Muscle of back (tissue), 11 donors: ENCODE measurements around the gene BPHL. TPM values are rescaled to one million over a fixed set of nuclear protein-coding genes. Genes with fewer than 3 reads are reported as not detected.
"Not testable (repeated sequence)": the region's sequence is repeated elsewhere in the genome, so short reads cannot be mapped to it uniquely, and the experiment has no call there.

Source experiments
- DNase-seq, 3 donors: peaks; one replicate each; pipeline versions ENCODE4 v3.0.0 to v3.0.0-alpha.2; 2013
- polyA plus RNA-seq, 10 donors: library from polyadenylated mRNA; unstranded; fragments of 120-200 nt; gene quantifications; one replicate each; pipeline ENCODE4 v1.2.1, GENCODE V29; 2013; ENCODE audit not compliant: insufficient read length in 10 of 10

Gene BPHL
- polyA plus RNA-seq, 10 donors: 27.2 to 42.9 (median 35.1) TPM

- peak; percentile 50 to 66 (median 59) for DNase-seq
These were observed 58.2 kb downstream of the BPHL start for GRCh38 chr6:3176562-3177355.

DNA sequence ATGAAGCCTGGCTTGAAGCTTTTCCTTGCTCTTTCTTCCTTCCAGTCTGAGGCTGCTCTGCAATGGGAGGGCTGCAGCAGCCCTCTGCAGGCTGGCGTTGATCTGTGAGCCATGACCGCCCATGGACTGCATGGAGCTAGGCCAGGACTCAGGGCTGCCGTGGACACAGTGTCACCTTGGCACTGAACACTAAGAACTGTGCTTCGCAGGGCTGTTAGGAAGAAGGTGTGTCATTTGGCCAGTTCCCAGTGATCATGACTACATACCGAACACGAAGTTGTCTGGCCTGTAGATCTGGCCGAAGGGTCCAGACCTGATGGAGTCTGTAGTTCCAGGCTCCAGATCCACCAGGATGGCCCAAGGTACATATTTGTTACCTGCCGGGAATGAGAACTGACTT lies 60.2 kb downstream of the BPHL start:
- DNase-seq: not testable (repeated sequence)

DNA sequence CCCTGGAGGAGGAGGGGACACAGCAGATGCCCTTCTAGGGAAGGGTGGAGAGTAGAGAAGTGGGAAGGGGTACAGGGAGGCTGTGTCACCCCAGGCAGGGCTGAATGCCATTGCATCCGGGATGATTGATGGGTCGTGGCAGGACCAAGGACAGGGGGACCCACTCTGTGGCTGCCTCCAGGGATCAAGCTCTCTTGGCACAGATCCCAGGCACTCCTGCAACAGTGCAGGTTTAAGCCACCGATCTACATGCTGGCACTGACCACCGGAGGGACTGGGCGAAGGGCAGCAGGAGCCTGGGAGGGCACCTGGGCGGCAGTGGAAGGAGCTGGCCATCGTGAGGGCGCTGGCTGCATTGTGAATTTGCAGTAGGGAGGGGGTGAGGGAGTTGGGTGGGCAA lies 61.4 kb downstream of the BPHL start:
- not testable (repeated sequence) for DNase-seq

DNA sequence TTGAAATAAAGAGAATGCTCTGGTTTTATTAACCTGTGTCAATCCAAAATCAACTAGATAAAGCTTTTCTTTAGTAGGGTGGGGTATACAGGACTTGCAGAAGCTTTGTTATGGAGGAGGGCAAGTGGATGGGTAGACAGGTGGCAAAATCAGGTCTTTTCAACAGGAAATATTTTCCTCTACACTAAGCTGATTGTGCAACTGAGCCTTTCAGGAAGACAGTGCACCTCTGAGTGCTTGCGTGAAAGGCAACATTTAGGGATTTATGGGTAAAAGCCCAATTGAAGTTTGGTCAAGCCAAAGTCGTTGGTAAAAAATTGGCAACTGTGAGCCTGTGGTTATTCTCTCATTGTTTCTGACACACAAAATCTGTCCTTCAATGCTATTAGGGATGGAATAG lies 62.6 kb downstream of the BPHL start:
- DNase-seq: no peak

DNA sequence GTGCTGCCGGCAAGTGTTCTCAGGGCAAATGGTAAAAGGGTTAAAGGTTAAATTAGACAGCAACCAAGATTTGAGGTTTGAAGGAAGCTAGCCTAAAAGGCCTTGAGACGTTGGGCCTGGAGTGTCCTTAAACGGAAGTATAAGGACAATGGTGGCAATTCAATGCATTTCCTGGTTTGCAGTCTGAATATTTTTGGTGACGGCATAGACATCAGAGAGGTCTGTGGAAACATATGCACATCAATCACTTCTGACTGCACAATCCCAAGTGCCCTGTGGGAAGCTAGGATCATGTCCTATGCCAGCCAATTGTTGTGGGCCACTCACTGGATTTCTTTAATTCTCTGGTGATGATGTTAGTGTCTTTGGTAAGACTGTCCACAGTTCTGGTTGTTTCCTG lies 64.6 kb downstream of the BPHL start:
- no peak for DNase-seq

DNA sequence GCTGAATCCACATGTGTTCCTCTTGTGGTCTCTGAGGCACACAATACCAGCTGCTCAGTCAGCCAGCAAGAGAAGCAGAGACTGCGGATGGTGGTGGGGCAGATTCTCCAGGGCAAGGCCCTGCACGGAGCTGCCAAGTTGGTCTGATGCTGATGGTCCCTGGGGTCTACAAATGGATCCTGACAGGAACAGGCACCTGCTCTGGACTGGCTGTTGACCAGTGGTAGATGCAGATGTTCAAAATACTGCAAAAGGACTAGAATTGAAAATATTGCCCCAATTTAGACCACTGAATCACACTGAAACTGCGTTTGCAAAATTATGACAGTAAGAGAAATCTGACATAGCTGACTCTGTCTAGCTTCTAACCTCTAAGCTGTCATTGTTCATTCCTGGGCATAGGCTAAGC lies 68.5 kb downstream of the BPHL start:
- no peak for DNase-seq

- DNase-seq: no peak
These were observed 69.8 kb downstream of the BPHL start for GRCh38 chr6:3188262-3188661.

GRCh38 chr6:3189192-3189591 lies 70.7 kb downstream of the BPHL start:
- DNase-seq: not testable (repeated sequence)

- no peak for DNase-seq
These were observed 71.5 kb downstream of the BPHL start for GRCh38 chr6:3190056-3190455.

GRCh38 chr6:3190779-3191178 lies 72.3 kb downstream of the BPHL start:
- no peak for DNase-seq

DNA sequence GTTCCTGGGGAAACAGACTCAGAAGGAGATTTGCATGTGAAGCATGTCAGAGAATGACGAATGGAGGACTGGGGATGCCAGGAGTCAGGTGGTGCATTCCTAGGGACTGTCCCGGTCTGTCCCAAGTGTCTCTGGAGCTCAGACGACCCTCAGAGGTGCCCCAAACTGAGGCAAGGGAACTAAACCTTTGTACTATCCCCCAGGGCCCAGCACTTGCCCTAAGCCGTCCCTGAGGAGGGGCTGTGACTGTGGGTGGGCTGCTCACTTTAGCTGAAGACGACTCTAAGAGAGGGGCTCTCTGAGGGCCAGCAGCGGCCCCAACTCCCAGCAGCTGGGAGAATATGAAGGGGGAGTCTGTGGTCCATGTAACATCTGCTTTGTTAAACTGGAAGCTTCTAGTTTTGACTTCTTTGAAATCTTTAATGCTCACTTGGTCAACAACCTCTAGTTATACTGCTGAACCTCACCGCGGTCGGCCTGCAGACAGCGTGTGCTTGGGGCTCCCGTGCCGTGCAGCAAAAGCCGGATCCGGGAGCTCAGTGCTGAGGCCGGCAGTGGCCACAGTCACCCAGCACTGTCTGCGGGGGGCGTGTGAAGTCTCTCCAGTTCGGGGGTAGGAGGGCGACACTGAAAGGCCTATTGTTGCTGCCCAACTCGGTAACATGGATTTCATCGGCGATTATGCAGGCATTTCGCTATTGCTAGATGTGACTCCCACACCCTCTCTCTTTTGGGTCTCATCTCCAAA lies 74.8 kb downstream of the BPHL start:
- no peak for DNase-seq

- peak in 2 of 3 donors; percentile 63 to 81 for DNase-seq
These were observed 76.3 kb downstream of the BPHL start for GRCh38 chr6:3194535-3195419.

- no peak for DNase-seq
These were observed 76.8 kb downstream of the BPHL start for GRCh38 chr6:3195420-3195694.

DNA sequence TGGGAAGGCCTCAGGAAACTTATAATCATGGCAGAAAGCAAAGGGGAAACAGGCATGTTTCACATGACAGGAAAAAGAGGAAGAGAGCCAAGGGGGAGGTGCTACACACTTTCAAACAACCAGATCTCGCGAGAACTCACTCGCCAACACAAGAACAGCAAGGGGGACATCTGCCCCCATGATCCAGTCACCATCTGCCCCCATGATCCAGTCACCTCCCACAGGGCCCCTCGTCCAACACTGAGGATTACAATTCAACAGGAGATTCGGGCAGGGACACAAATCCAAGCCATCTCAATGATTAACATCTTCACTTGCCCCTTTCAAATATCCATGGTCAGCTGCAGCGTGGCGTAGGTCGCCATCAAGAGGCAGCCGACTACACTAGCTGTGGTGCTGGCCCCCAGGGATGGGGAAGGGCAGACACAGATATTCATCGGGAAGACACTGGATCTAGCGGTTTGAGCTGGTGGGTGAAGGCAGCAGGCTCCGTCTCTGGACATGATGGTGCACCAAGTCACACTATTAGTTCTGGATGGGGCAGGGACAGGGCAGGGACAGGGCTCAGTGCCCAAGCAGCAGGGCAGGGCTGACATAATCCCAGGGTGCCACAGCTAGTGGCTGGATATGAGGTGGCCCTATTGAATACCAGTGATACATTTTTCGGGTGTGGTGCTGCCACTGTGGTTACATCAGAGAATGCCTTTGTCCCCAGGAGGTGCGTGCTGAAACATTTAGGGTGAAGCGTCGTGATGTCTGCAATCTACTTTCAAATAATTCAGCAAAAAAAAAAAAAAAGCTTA lies 77.4 kb downstream of the BPHL start:
- no peak for DNase-seq

DNA sequence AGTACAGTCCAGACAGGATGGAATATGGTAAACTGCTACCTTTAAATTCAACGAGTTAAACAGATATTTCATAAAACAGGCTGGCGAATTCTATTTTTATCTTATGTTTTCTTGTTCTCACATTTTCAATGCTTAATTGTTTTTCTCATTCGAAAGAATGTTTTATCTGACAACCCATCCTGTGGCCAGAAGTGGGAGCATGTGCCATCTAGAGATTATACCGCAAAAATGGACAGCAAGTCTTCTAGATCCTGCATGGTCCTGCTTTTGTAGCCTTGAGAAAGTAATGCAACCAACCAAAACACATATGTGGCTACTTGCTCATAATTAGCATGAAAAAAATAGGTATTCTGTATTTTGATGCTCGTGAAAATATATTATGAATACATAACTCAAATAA lies 78.3 kb downstream of the BPHL start:
- DNase-seq: no peak

GRCh38 chr6:3197734-3198133 lies 79.2 kb downstream of the BPHL start:
- not testable (repeated sequence) for DNase-seq

DNA sequence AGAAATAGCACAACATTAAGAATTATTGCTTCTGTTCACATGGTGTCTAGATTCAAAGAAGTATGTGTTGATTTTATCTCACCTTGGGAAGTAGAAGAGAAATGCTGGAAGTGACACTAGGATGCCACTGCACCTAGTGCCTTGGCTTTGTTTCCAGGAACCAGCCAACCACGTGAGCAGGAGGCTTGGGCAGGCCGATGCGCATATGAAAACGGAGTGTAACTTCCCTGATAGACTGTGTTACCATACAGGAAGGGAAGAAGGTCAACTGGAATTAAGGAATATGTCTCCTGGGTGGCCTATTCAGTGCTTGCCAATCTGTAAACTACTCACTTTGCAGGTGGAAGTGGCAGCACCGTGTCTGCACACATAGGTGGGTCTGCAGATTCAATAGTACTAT lies 80.9 kb downstream of the BPHL start:
- no peak for DNase-seq

DNA sequence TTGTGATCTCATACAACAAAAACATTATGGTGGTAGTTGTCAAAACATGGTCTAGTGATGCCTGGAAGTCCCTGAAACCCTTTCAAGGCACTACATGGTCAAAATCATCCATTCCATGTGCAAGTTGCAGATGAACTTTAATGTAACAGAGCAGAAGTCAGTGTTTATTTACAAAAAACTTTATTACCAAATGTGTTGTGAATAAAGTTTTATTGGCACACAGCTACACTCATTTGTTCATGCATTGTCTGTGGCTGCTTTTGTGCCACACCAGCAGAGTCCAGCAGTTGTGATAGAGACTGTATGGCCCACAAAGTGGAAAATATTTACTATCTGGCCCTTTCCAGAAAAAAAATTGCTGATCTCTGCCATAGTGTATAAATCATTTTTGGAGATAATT lies 82.2 kb downstream of the BPHL start:
- no peak for DNase-seq

- no peak for DNase-seq
These were observed 82.9 kb downstream of the BPHL start for GRCh38 chr6:3201388-3201787.
